Mesothelial cell of epicardium (in vitro differentiated cells): ENCODE data around the gene TCERG1L. TPM values are rescaled to one million over a fixed set of nuclear protein-coding genes. Genes with fewer than 3 reads are reported as not detected.

Experiments used
- DNase-seq, 2 experiments: peaks; one replicate each; pipeline ENCODE4 v3.0.0; 2021; ENCODE audit warnings: low spot score in 2 of 2; ENCODE audit not compliant: unreplicated experiment in 2 of 2
- H3K27ac Mint-ChIP-seq: 2 replicates; pipeline ENCODE4 v1.8.0; 2021; ENCODE audit warnings: mixed read lengths
- H3K27me3 Mint-ChIP-seq: 2 replicates; pipeline ENCODE4 v1.8.0; 2021; ENCODE audit warnings: low read depth, mixed read lengths
- H3K36me3 Mint-ChIP-seq: 2 replicates; pipeline ENCODE4 v1.8.0; 2021; ENCODE audit warnings: mixed read lengths
- H3K4me1 Mint-ChIP-seq: 2 replicates; pipeline ENCODE4 v1.8.0; 2021; ENCODE audit warnings: mixed read lengths
- H3K4me3 Mint-ChIP-seq: 2 replicates; pipeline ENCODE4 v1.8.0; 2021; ENCODE audit warnings: mild to moderate bottlenecking, moderate library complexity, mixed read lengths
- H3K9me3 Mint-ChIP-seq: 2 replicates; pipeline ENCODE4 v1.8.0; 2021; ENCODE audit warnings: mixed read lengths
- CTCF ChIP-seq: fragments of 200-600 bp; sonication (generic); IDR thresholded peaks from one replicate; pipeline ENCODE4 v1.5.0; 2021; ENCODE audit warnings: antibody characterized with exemption; ENCODE audit not compliant: unreplicated experiment
- total RNA-seq: library from RNA; stranded (reverse); gene quantifications from 3 replicates; pipeline ENCODE4 v1.2.1, GENCODE V29; 2021

The TCERG1L gene
- total RNA-seq, 1 donor from 2014 or later = 0.63 TPM

GRCh38 chr10:131242007-131242406 lies 69.5 kb downstream of the TCERG1L start:
- DNase-seq = peak; percentile 71 to 86
- H3K27me3 Mint-ChIP-seq = peaks cover 37% of the 10 kb centered on the region
- peak; percentile 60 for TF ChIP-seq CTCF
- no peaks in the 10 kb centered on the region for H3K36me3 Mint-ChIP-seq
- H3K9me3 Mint-ChIP-seq = no peaks in the 10 kb centered on the region
- H3K4me1 Mint-ChIP-seq = peaks cover 12% of the 10 kb centered on the region
- no peak overlapping the region for H3K4me3 Mint-ChIP-seq
- H3K27ac Mint-ChIP-seq = peak overlapping the region; percentile 3

GRCh38 chr10:131240691-131241090 lies 70.8 kb downstream of the TCERG1L start:
- Mint-ChIP-seq H3K4me3 (no peak overlapping the region), H3K9me3 (no peaks in the 10 kb centered on the region), H3K27ac (no peak overlapping the region), H3K36me3 (no peaks in the 10 kb centered on the region), H3K4me1 (peaks cover 12% of the 10 kb centered on the region), H3K27me3 (peaks cover 39% of the 10 kb centered on the region)
- no peak for TF ChIP-seq CTCF
- no peak for DNase-seq

- H3K4me3 Mint-ChIP-seq = no peak overlapping the region
- no peak for TF ChIP-seq CTCF
- no peaks in the 10 kb centered on the region for H3K9me3 Mint-ChIP-seq
- no peaks in the 10 kb centered on the region for H3K36me3 Mint-ChIP-seq
- peaks cover 39% of the 10 kb centered on the region for H3K27me3 Mint-ChIP-seq
- no peak overlapping the region for H3K27ac Mint-ChIP-seq
- DNase-seq = no peak
- H3K4me1 Mint-ChIP-seq = peaks cover 12% of the 10 kb centered on the region
Measured at GRCh38 chr10:131239926-131240325, 71.6 kb downstream of the TCERG1L start.

GRCh38 chr10:131239450-131239849 lies 72.1 kb downstream of the TCERG1L start:
- no peaks in the 10 kb centered on the region for H3K9me3 Mint-ChIP-seq
- TF ChIP-seq CTCF = no peak
- peaks cover 12% of the 10 kb centered on the region for H3K4me1 Mint-ChIP-seq
- no peaks in the 10 kb centered on the region for H3K36me3 Mint-ChIP-seq
- peaks cover 39% of the 10 kb centered on the region for H3K27me3 Mint-ChIP-seq
- H3K4me3 Mint-ChIP-seq = no peak overlapping the region
- no peak overlapping the region for H3K27ac Mint-ChIP-seq
- no peak for DNase-seq

- TF ChIP-seq CTCF = no peak
- Mint-ChIP-seq H3K36me3 (no peaks in the 10 kb centered on the region), H3K9me3 (peaks cover 3% of the 10 kb centered on the region), H3K4me3 (no peak overlapping the region), H3K4me1 (peaks cover 12% of the 10 kb centered on the region), H3K27ac (no peak overlapping the region), H3K27me3 (peaks cover 34% of the 10 kb centered on the region)
- DNase-seq = no peak
Measured at GRCh38 chr10:131238669-131239280, 72.7 kb downstream of the TCERG1L start.
